Renal pelvis (tissue), 4 donors: ENCODE measurements around the gene IL17RC. TPM values are rescaled to one million over a fixed set of nuclear protein-coding genes. Genes with fewer than 3 reads are reported as not detected.
A peak's percentile ranks its signal among the peaks of the same experiment; 100 is the strongest.
"Not testable (repeated sequence)": the region's sequence is repeated elsewhere in the genome, so short reads cannot be mapped to it uniquely, and the experiment has no call there.

Experiments
- DNase-seq: peaks from one replicate; pipeline ENCODE4 v3.0.0-alpha.2; 2013
- polyA plus RNA-seq, 3 donors: library from polyadenylated mRNA; unstranded; fragments of 120-200 nt; gene quantifications; one replicate each; pipeline ENCODE4 v1.2.1, GENCODE V29; 2013; ENCODE audit not compliant: insufficient read length in 3 of 3

Gene IL17RC
- polyA plus RNA-seq, 3 donors: 32.8 to 44.8 (median 39.9) TPM

DNA sequence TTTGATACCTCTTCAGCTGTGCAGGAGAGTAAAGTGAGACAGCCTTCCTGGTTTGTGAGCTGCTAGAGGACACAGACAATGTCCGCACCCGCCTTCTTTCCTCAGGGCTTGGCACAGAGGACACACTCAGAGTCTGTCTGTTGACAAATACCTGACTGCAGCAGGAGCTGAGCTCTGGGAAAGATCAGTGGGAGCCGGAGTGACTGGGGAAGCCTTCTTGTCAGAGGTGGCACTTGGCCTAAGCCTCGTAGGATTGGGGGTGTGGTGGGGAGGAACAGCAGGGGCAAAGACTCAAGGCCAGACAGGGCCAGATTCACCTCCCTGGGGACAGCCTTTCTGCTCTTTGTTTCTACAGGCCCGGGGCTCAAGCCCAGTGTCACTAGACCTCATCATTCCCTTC lies 3.3 kb upstream of the IL17RC start:
- no peak for DNase-seq

DNA sequence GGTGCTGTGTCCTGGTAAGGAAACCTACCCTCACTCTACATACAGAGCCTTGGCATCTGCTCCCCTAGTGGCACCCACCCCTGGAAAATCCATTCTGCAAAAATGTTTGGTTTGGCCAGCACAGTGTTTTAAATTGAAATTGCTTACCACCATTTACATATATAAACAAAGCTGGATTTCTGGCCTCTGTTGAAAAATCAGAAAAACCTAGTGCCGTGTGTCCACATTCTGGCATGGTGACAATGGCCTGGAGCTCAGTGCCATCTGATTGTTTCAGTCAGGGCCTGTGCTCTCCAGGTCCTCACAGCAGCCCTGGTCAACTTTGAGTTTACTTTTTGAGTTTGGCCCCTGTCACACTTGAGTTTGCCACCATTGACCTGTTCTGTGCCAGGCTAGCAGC lies 2.9 kb upstream of the IL17RC start:
- DNase-seq: no peak

DNA sequence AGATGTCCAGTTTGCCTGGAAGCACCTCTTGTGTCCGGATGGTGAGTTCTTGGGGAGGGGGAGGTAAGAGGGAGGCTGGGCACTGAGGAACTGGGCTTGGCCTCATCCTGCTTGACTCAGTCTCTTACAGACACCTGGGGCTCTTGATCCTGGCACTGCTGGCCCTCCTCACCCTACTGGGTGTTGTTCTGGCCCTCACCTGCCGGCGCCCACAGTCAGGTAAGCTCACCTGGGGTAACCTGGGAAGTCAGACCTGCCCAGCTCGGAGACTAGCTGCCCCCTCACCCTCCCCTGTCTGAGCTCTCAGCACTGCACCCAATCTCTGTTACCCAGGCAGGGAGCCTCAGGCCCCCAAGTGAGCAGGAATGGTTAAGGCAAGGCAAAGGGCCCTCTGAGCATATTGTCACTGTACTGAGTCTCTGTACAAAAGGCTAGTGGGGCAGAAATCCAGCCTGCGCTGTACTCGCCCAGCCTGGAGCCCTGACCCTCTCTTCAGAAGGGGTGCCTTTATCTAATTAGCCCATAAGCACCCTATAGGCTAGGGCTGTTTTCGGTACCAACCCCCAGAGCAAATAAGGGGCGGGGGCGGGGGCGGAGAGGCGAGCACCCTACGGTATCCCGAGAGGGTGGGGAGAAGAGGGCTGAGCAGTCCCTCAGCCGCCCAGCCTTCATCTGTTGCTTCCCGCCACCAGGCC lies 2.2 kb upstream of the IL17RC start:
- no peak for DNase-seq

DNA sequence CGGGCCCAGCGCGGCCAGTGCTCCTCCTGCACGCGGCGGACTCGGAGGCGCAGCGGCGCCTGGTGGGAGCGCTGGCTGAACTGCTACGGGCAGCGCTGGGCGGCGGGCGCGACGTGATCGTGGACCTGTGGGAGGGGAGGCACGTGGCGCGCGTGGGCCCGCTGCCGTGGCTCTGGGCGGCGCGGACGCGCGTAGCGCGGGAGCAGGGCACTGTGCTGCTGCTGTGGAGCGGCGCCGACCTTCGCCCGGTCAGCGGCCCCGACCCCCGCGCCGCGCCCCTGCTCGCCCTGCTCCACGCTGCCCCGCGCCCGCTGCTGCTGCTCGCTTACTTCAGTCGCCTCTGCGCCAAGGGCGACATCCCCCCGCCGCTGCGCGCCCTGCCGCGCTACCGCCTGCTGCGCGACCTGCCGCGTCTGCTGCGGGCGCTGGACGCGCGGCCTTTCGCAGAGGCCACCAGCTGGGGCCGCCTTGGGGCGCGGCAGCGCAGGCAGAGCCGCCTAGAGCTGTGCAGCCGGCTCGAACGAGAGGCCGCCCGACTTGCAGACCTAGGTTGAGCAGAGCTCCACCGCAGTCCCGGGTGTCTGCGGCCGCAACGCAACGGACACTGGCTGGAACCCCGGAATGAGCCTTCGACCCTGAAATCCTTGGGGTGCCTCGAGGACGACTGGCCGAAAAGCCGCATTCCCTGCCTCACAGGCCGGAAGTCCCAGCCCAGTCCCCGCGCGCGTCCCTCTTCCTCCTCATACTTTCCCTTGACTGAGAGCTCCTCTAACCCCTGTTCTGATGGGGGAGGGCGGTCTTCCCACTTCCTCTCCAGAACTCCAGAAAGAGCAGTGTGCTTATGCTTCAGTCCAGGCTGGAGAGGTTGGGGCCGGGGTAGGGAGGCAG lies 1.4 kb upstream of the IL17RC start:
- peak; percentile 74 for DNase-seq

DNA sequence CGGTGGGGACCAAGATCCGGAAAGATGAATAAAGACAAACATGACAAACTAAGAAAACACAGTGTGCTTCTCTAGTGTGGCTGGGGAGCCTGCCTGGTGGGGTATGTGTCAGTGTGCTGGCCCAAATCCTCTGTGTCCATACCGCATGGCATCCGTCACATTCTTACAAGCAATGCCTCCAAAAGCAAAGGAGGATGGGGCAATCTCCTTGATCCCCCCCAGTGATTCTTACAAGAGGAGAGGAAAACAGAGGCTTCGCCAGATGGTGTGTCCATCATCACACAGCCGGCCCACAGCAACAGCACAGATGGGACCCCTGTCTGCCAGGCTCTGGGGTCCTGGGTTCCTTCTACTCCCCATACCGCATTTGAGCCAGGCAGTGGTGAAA lies 558 bp upstream of the IL17RC start:
- no peak for DNase-seq

DNA sequence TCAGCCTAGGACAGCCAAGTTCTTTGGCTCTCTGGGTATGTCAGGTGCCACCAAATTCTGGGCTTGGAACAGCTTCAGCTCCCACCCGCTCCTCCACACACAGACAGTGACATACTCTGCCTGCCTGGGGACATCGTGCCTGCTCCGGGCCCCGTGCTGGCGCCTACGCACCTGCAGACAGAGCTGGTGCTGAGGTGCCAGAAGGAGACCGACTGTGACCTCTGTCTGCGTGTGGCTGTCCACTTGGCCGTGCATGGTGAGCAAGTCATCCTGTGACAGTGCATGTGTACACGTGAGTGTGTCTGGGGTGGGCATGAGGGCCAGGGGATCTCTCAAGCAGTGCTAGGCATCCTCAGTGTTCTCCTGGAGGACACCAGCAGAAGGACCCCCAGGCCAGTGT lies 922 bp downstream of the IL17RC start:
- no peak for DNase-seq

DNA sequence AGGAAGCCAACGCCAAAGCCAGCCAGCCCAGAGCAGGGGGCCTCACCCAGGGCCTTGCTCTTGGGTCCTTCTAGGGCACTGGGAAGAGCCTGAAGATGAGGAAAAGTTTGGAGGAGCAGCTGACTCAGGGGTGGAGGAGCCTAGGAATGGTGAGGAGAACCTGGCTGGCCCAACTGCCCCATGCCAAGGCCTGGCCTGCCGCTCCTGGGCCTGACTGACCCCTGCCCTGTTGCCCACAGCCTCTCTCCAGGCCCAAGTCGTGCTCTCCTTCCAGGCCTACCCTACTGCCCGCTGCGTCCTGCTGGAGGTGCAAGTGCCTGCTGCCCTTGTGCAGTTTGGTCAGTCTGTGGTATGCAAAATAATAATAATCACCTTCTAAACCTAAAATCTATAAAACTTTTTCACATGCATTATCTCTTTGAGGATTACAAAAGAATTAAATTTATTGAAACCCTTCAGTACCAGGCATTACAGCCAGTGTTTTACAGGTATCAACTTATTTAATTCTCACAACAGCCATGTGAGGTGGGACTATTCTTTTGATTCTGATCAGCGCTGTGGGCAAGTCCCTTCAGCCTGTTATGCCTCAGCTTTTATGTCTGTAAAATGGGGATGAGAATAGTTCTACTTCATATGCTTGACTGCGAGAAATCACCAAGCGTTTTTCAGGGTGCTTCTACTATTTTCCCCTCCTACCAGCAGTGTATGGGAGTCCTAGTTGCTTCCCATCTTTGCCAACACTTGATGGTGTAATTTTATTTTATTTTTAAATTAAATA lies 1.6 kb downstream of the IL17RC start:
- no peak for DNase-seq

DNA sequence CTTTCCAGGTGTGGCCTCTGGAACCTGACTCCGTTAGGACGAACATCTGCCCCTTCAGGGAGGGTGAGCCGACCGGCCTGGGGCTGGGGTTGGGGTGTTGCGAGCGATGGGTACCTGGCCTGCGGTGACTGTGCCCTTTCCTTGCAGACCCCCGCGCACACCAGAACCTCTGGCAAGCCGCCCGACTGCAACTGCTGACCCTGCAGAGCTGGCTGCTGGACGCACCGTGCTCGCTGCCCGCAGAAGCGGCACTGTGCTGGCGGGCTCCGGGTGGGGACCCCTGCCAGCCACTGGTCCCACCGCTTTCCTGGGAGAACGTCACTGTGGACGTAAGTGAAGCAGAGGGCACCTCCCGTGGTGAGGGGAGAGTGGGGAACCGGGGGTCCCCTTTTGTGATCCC lies 11.3 kb downstream of the IL17RC start:
- no peak for DNase-seq

DNA sequence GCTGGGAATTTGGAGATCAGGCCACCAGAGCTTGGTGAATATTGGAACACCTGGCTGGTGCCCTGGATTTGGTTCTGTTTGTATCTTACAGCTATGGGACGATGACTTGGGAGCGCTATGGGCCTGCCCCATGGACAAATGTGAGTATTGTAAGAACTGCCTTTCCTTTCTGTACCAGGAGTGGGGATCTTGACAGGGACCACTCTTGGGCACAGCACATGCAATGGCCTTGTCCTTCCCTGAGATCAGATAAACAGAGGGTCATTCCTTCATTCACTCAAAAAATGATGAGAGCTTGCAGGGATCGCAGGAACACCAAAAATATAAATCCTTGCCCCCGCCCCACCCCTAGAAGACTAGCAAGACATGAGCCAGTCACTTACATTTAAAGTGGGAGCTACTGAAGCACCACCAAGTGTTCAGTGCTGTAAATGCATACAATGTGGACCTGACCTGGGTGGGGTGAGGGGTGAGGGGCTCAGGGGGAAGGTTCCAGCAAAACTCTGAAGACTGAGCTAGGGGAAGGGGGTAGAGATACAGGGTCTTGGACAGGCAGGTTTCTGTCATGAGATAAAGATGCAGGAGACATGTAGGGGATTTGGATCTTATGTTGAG lies 14.0 kb downstream of the IL17RC start:
- no peak for DNase-seq

DNA sequence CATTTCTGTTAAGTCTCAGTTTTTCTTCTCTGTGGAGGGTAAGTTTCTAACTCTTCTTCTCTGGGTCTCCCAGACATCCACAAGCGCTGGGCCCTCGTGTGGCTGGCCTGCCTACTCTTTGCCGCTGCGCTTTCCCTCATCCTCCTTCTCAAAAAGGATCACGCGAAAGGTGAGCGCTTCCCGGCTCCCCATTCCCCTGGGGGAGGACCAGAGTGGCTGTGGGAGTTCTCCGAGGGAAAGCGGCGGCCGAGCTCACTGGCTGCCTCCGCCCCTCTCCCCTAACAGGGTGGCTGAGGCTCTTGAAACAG lies 15.6 kb downstream of the IL17RC start:
- DNase-seq: no peak

DNA sequence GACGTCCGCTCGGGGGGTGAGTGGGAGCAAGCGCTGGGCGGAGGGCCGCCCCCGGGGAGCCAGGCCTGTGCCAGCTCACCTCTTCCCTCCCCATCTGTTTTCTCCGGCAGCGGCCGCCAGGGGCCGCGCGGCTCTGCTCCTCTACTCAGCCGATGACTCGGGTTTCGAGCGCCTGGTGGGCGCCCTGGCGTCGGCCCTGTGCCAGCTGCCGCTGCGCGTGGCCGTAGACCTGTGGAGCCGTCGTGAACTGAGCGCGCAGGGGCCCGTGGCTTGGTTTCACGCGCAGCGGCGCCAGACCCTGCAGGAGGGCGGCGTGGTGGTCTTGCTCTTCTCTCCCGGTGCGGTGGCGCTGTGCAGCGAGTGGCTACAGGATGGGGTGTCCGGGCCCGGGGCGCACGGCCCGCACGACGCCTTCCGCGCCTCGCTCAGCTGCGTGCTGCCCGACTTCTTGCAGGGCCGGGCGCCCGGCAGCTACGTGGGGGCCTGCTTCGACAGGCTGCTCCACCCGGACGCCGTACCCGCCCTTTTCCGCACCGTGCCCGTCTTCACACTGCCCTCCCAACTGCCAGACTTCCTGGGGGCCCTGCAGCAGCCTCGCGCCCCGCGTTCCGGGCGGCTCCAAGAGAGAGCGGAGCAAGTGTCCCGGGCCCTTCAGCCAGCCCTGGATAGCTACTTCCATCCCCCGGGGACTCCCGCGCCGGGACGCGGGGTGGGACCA lies 16.1 kb downstream of the IL17RC start:
- peak; percentile 75 for DNase-seq

DNA sequence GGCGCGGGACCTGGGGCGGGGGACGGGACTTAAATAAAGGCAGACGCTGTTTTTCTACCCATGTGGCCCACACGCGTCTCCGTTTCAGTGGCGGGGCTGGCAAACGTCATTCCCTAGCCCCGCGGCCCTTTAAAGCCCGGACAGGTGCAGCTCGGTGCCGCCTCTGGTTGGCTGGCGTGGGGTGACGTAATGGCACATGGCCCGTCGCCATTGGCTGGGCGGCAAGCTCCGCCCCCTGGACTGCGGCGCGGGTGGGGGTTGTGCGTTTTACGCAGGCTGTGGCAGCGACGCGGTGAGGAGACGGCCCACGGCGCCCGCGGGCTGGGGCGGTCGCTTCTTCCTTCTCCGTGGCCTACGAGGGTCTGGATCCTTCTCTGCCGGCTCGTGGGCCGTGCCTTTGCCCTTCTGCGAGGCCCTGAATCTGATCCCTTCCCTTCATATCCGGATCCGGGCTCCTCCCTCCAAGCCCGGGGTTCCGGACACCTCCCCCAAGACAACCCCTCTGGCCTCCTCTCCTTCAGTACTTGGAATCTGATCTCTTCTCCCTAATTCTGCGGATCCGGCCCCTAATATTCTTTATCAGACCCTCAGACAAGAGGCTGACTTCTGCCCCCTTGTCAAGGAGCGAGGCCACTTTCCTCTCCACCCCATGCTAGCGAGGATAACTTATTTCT lies 16.8 kb downstream of the IL17RC start, which contains the start of gene CRELD1:
TSS of gene CRELD1 (plus strand) at position 274 of the 674 bp plus-strand sequence. CDS start 605 bp downstream, outside the sequence.
- peak; percentile 90 for DNase-seq

DNA sequence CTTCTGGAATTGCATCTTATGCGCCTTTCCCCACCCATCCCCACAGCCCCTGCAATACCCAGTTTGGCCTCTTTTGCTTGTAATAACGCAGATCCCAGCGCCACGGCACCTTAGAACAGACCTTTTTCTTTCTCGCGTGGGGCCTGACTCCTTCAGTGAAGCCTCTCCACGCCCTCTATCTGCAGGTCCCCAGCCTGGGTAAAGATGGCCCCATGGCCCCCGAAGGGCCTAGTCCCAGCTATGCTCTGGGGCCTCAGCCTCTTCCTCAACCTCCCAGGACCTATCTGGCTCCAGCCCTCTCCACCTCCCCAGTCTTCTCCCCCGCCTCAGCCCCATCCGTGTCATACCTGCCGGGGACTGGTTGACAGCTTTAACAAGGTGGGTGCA lies 17.3 kb downstream of the IL17RC start:
- DNase-seq: peak; percentile 34

DNA sequence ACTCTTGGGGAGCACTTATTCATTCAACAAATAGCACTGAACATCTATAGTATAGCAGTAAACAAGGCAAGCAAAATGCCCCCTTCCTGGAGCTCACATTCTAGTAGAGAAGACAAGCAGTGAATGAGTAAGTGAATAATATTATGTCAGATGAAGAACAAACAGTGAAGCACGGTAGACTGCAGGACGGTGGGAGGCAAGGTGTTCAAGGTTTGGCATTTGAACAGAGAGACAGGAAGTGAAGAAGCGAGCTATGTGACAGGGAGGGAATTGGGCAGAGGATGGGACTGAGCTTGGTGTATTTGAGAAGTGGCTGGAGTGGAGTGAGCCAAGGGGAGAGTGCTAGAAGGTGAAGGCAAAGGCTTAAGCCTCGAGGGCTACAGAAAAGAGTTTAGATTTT lies 18.1 kb downstream of the IL17RC start:
- no peak for DNase-seq

DNA sequence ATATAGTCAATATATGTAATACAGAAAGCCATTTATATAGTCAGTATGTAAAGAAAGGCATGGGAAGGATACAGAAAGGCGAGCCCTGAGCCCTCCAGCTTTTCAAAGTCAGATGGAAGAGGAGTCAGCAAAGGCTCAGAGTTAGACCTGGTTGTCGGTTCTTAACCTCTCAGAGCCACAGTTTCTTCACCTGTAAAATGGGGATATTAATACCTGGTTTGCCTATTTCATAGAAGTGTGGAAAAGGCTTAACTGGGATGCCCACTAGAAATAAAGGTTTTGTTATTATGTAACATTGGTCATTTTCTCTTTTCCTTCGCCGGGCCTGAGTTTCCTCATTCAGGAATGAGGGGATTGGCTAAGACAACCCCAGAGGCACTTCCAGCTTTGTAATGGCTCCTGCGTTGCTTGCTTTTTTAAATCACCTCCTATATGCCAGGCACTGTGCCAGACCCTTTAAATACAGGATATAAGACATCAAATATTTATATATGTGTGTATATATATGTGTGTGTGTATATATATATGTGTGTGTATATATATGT lies 19.1 kb downstream of the IL17RC start:
- DNase-seq: no peak

DNA sequence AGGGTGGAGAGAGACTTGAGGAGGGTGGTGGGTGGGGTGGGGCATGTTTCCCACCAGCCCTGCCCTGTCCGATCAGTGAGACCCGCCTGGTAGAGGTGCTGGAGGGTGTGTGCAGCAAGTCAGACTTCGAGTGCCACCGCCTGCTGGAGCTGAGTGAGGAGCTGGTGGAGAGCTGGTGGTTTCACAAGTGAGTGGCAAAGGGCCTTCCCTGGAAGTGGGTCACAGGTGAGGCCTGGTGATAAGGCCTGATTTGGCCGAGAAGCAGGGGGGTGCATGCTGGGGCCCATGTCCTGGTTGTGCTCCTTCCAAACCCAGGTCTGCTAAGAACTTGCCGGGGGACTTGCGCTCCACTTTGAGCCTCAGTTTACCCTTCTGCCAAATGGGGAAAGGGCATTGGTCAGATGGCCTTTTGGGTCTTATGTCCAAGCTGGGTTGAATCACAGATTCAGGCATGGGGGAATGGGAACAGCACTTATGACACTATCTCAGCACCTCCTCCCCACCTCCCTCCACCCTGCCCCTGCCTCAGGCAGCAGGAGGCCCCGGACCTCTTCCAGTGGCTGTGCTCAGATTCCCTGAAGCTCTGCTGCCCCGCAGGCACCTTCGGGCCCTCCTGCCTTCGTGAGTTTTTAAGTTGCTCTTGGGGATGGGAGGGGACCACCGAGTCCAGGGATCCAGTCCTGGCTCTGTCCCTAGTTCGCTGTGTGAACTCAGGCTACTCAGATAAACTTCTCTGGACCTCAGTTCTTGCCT lies 20.8 kb downstream of the IL17RC start:
- DNase-seq: no peak

DNA sequence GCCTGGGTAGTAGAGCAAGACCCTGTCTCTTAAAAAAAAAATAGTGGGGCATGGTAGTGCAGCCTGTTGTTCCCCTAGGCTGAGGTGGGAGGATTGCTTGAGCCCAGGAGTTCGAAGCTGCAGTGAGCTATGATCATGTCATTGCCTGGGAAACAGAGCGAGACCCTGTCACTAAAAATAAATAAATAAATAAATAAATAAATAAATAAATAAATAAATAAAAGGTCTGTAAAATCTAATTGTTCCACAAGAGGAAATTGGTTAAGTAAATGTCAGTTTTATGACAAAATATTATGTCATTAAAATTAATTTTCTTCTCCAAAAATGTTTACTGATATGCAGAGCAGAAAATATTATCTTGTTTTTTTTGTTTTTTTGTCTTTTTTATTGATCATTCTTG lies 22.1 kb downstream of the IL17RC start:
- no peak for DNase-seq

DNA sequence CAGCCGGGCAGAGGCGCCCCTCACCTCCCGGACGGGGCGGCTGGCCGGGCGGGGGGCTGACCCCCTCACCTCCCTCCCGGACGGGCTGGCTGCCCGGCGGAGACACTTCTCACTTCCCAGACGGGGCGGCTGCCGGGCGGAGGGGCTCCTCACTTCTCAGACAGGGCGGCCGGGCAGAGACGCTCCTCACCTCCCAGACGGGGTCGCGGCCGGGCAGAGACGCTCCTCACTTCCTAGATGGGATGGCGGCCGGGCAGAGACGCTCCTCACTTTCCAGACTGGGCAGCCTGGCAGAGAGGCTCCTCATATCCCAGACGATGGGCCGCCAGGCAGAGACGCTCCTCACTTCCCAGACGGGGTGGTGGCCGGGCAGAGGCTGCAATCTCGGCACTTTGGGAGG lies 23.0 kb downstream of the IL17RC start:
- not testable (repeated sequence) for DNase-seq

DNA sequence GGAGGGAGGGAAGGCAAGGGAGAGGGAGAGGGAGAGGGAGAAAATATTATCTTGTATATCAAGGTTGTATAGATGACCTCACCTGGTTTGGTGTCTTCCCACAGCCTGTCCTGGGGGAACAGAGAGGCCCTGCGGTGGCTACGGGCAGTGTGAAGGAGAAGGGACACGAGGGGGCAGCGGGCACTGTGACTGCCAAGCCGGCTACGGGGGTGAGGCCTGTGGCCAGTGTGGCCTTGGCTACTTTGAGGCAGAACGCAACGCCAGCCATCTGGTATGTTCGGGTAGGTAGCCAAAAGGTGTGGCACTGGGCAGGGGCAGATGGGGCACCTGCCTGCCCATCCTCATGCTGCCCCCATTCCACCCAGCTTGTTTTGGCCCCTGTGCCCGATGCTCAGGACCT lies 23.8 kb downstream of the IL17RC start:
- DNase-seq: no peak

DNA sequence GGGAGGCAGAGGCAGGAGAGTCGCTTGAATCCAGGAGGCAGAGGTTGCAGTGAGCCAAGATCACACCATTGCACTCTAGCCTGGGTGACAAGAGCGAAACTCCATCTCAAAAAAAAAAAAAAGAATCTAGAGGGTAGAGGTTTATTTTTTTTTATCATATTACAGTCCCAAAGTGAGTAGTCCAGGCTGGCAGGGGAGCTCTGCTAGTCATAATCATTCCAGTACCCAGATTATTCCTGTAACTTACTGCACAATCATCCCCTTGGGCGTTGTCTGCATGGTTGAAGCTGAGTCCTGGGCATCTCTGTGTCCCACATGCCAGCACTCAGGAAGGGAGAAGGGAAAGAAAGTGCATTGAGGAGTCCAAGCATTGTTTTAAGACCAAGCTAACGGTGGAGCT lies 25.3 kb downstream of the IL17RC start:
- no peak for DNase-seq
